Gastrocnemius medialis (tissue), 4 donors: ENCODE data around the gene RCAN3. TPM values are rescaled to one million over a fixed set of nuclear protein-coding genes. Genes with fewer than 3 reads are reported as not detected.

Experiments
- ATAC-seq, 2 donors: fragments of 150-250 bp; one replicate each; pipeline ENCODE4 v1.9.1; 2016
- DNase-seq, 2 donors: peaks; one replicate each; pipeline ENCODE4 v3.0.0-alpha.2; 2019
- H3K27ac ChIP-seq, 4 donors: fragments of 200-600 bp; sonication (generic); 1 replicate in 1 of 4; 2 replicates in 3 of 4; pipeline ENCODE4 v1.5.1; 2016 to 2018; ENCODE audit warnings: mild to moderate bottlenecking in 2 of 4, moderate library complexity in 1 of 4
- H3K27me3 ChIP-seq, 3 donors: fragments of 200-600 bp; sonication (generic) in 2 of 3; 1 replicate in 1 of 3; 2 replicates in 2 of 3; pipeline versions ENCODE4 v1.5.1 to v1.6.0; 2016 to 2019; ENCODE audit warnings: mild to moderate bottlenecking in 1 of 3, moderate library complexity in 1 of 3
- H3K36me3 ChIP-seq, 2 donors: fragments of 200-600 bp; sonication (generic) in 1 of 2; one replicate each; pipeline ENCODE4 v1.5.1; 2017 to 2018
- H3K4me1 ChIP-seq, 2 donors: fragments of 200-600 bp; sonication (generic) in 1 of 2; one replicate each; pipeline ENCODE4 v1.5.1; 2016 to 2017; ENCODE audit warnings: mild to moderate bottlenecking in 2 of 2
- H3K4me3 ChIP-seq, 4 donors: fragments of 200-600 bp; sonication (generic) in 3 of 4; 1 replicate in 1 of 4; 2 replicates in 3 of 4; pipeline ENCODE4 v1.5.1; 2016 to 2019; ENCODE audit warnings: mild to moderate bottlenecking in 2 of 4
- H3K9me3 ChIP-seq, 3 donors: fragments of 200-600 bp; sonication (generic) in 2 of 3; 1 replicate in 1 of 3; 2 replicates in 2 of 3; pipeline ENCODE4 v1.5.1; 2016 to 2019
- POLR2A ChIP-seq, 2 donors: fragments of 450-650 bp; IDR thresholded peaks; one replicate each; pipeline ENCODE4 v1.6.1; 2017; ENCODE audit warnings: antibody characterized with exemption in 2 of 2, mild to moderate bottlenecking in 2 of 2, moderate library complexity in 2 of 2
- in situ Hi-C, 4 donors: fragments of 200-750 bp; cut with MboI; loops; one replicate each; pipeline versions ENCODE4 v1.15.0 to v1.8.0; 2017; ENCODE audit warnings: low sequenced_read_pairs in 4 of 4
- intact Hi-C: fragments of 100-400 bp; cut with DNase I; formaldehyde crosslinking; loops from one replicate; pipeline ENCODE4 v1.15.1; 2023; ENCODE audit warnings: low total_unique reads
- total RNA-seq, 4 donors: library from RNA; depleted of rRNA; stranded (reverse); fragments of >200 nt; gene quantifications; one replicate each; pipeline versions ENCODE4 v1.1.0 to v1.2.3, GENCODE V29; 2016
- TF ChIP-seq, protein P1 (sequence below), 5 experiments: fragments of 450-650 bp in 3 of 5; fragments of 200-600 bp in 2 of 5; sonication (generic) in 2 of 5; IDR thresholded peaks in 4 of 5; conservative IDR thresholded peaks in 1 of 5; 1 replicate in 4 of 5; 2 replicates in 1 of 5; pipeline ENCODE4 v1.5.1; 2016 to 2019; ENCODE audit warnings: antibody characterized with exemption in 5 of 5, mild to moderate bottlenecking in 3 of 5, moderate library complexity in 3 of 5

Gene RCAN3
- total RNA-seq, 4 donors from 2014 or later = 1.3 to 2.1 (median 1.8) TPM

DNA sequence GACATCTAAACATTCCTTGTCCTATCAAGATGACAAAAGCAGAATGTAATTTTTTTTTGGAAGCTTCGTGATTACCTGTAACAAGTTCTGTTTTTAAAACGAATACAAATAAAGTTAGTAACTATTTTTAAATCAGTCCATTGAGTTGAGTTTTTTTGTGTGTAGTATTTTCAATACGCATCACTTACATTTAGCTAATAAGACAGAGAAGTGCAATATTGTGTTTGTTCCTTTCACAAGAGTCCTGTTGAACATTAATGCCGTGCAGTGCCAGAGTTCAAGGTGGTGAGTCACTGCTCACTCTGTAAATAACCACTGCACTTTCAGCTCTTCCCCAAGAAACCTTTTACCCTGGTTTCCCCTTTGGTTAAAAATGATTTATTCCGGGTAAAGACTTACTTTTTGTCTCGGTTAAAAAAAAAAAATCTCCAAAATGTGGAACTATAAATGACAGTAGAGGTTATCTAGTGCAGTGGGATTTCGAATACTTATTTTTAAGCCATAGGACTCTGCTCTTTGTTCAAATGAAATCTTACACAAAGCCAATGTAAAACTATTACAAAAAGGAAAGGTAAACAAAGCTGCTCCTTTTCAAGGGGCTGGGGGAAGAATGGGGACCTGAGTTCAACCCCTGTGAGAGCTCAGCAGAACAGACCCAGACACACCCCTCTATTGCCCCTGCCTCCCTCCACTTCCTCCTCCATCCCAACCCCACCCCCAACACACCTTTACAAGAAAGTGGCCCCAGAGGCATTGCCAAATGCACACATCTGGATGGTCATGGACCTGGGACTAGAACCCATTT, 38.5 kb downstream of the RCAN3 start:
- no peak for DNase-seq
- Histone ChIP-seq H3K9me3 (no peaks in the 10 kb centered on the region), H3K27me3 (no peaks in the 10 kb centered on the region), H3K36me3 (no peaks in the 10 kb centered on the region), H3K27ac (no peak overlapping the region), H3K4me1 (no peaks in the 10 kb centered on the region), H3K4me3 (no peak overlapping the region)
- intact Hi-C loops = no loop called here
- in situ Hi-C loops = loop anchor here in 1 of 4 donors (10.0 kb wide), 1 partner anchor 94 kb away; no protein-coding TSS in a partner anchor
- peak in 1 of 2 donors; percentile 50 for ATAC-seq
- TF ChIP-seq POLR2A (IDR thresholded peaks at IDR 0.05) = no peak
- TF ChIP-seq, protein P1, sequence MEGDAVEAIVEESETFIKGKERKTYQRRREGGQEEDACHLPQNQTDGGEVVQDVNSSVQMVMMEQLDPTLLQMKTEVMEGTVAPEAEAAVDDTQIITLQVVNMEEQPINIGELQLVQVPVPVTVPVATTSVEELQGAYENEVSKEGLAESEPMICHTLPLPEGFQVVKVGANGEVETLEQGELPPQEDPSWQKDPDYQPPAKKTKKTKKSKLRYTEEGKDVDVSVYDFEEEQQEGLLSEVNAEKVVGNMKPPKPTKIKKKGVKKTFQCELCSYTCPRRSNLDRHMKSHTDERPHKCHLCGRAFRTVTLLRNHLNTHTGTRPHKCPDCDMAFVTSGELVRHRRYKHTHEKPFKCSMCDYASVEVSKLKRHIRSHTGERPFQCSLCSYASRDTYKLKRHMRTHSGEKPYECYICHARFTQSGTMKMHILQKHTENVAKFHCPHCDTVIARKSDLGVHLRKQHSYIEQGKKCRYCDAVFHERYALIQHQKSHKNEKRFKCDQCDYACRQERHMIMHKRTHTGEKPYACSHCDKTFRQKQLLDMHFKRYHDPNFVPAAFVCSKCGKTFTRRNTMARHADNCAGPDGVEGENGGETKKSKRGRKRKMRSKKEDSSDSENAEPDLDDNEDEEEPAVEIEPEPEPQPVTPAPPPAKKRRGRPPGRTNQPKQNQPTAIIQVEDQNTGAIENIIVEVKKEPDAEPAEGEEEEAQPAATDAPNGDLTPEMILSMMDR (IDR thresholded peaks at IDR 0.05 in 4 of 5, conservative IDR thresholded peaks at IDR 0.05 in 1 of 5) = no peak

GRCh38 chr1:24541711-24542346, 39.2 kb downstream of the RCAN3 start:
- Histone ChIP-seq H3K4me3 (no peak overlapping the region), H3K36me3 (no peaks in the 10 kb centered on the region), H3K4me1 (no peaks in the 10 kb centered on the region), H3K27me3 (no peaks in the 10 kb centered on the region), H3K27ac (no peak overlapping the region), H3K9me3 (no peaks in the 10 kb centered on the region)
- DNase-seq (no peak), ATAC-seq (no peak)
- intact Hi-C loops (loop anchor here (2.0 kb wide), 1 partner anchor 93 kb away; no protein-coding TSS in a partner anchor), in situ Hi-C loops (loop anchor here in 1 of 4 donors (10.0 kb wide), 1 partner anchor 93 kb away; no protein-coding TSS in a partner anchor)
- TF ChIP-seq POLR2A (IDR thresholded peaks at IDR 0.05) = no peak
- TF ChIP-seq, protein P1 (IDR thresholded peaks at IDR 0.05 in 4 of 5, conservative IDR thresholded peaks at IDR 0.05 in 1 of 5) = peak in 4 of 5 experiments; percentile 39 to 59 (median 48)

GRCh38 chr1:24544239-24544638, 41.6 kb downstream of the RCAN3 start:
- H3K27ac ChIP-seq = no peak overlapping the region
- in situ Hi-C loops = loop anchor here in 1 of 4 donors (10.0 kb wide), 1 partner anchor 91 kb away; no protein-coding TSS in a partner anchor
- ATAC-seq = no peak

DNA sequence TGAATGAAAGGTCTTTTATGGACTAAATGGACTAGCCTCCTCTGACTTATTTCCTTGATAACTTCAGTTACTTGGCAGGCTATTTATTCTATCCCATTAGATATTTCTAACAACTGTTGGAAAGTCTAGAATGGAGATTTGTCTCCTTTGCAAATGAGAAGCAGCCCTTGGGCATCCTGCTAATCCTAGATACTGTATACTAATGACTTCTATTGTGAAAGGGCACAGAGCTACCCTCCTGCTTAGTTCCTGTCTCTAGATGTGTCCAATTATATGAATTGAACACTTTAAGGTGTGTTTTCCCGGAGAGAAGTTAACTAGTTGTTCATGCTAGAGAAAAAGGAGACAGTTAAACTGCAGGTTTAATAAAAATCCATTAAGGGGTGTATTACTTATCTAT, 43.0 kb downstream of the RCAN3 start:
- DNase-seq (no peak), ATAC-seq (no peak)
- in situ Hi-C loops (loop anchor here in 1 of 4 donors (10.0 kb wide), 1 partner anchor 89 kb away; no protein-coding TSS in a partner anchor), intact Hi-C loops (no loop called here)
- H3K4me3 ChIP-seq = no peak overlapping the region
- no peak overlapping the region for H3K27ac ChIP-seq
- H3K9me3 ChIP-seq = no peaks in the 10 kb centered on the region
- peaks cover 0 to 7% of the 10 kb centered on the region in 2 donors for H3K4me1 ChIP-seq
- TF ChIP-seq, protein P1 (IDR thresholded peaks at IDR 0.05 in 4 of 5, conservative IDR thresholded peaks at IDR 0.05 in 1 of 5) = no peak
- TF ChIP-seq POLR2A (IDR thresholded peaks at IDR 0.05) = no peak
- H3K36me3 ChIP-seq = no peaks in the 10 kb centered on the region
- peaks cover 0 to 3% (median 0%) of the 10 kb centered on the region in 3 donors for H3K27me3 ChIP-seq

More at GRCh38 chr1:24544239-24544638, 41.6 kb downstream of the RCAN3 start:
- DNase-seq = no peak
- no peak for TF ChIP-seq POLR2A (IDR thresholded peaks at IDR 0.05)
- H3K9me3 ChIP-seq = no peaks in the 10 kb centered on the region
- intact Hi-C loops = no loop called here
- no peaks in the 10 kb centered on the region for H3K36me3 ChIP-seq
- peaks cover 0 to 2% of the 10 kb centered on the region in 2 donors for H3K4me1 ChIP-seq
- H3K27me3 ChIP-seq = peaks cover 0 to 3% (median 0%) of the 10 kb centered on the region in 3 donors
- no peak overlapping the region for H3K4me3 ChIP-seq

DNA sequence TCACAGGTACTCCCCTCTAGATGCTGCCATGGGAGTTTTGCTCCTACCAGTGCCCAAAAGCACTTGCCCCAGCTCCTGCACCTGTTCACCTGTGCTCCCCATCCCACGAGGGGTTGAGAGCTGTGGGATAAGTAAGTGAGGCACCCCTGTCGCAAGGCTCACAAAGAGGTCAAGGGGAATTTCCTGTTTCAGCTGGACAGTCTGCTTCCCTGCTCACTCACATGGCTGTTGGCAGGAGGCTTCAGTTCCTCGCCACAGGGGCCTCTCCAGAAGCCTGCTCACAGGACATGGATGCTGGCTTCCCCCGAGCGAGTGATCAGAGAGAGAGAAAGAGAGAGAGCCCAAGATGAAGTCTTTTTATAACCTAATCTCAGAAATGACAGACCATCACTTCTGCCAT, 44.6 kb downstream of the RCAN3 start:
- intact Hi-C loops (no loop called here), in situ Hi-C loops (loop anchor here in 1 of 4 donors (10.0 kb wide), 1 partner anchor 88 kb away; no protein-coding TSS in a partner anchor)
- Histone ChIP-seq H3K27ac (no peak overlapping the region), H3K9me3 (no peaks in the 10 kb centered on the region), H3K36me3 (no peaks in the 10 kb centered on the region), H3K4me3 (no peak overlapping the region), H3K4me1 (peaks cover 0 to 7% of the 10 kb centered on the region in 2 donors), H3K27me3 (peaks cover 0 to 3% (median 0%) of the 10 kb centered on the region in 3 donors)
- DNase-seq (no peak), ATAC-seq (no peak)
- TF ChIP-seq, protein P1 (IDR thresholded peaks at IDR 0.05 in 4 of 5, conservative IDR thresholded peaks at IDR 0.05 in 1 of 5) = no peak
- TF ChIP-seq POLR2A (IDR thresholded peaks at IDR 0.05) = no peak
